C4-2B (cell line): ENCODE measurements around the gene PSAP.

Source experiments
- H3K27ac ChIP-seq: fragments of 450-650 bp; 2 replicates; pipeline ENCODE4 v1.5.1; 2017
- CTCF ChIP-seq: fragments of 450-650 bp; conservative IDR thresholded peaks from 2 replicates; pipeline ENCODE4 v1.5.1; 2017; ENCODE audit warnings: mild to moderate bottlenecking
- ZFX ChIP-seq: fragments of 450-650 bp; IDR thresholded peaks from 2 replicates; pipeline ENCODE4 v1.6.1; 2017

Gene PSAP

DNA sequence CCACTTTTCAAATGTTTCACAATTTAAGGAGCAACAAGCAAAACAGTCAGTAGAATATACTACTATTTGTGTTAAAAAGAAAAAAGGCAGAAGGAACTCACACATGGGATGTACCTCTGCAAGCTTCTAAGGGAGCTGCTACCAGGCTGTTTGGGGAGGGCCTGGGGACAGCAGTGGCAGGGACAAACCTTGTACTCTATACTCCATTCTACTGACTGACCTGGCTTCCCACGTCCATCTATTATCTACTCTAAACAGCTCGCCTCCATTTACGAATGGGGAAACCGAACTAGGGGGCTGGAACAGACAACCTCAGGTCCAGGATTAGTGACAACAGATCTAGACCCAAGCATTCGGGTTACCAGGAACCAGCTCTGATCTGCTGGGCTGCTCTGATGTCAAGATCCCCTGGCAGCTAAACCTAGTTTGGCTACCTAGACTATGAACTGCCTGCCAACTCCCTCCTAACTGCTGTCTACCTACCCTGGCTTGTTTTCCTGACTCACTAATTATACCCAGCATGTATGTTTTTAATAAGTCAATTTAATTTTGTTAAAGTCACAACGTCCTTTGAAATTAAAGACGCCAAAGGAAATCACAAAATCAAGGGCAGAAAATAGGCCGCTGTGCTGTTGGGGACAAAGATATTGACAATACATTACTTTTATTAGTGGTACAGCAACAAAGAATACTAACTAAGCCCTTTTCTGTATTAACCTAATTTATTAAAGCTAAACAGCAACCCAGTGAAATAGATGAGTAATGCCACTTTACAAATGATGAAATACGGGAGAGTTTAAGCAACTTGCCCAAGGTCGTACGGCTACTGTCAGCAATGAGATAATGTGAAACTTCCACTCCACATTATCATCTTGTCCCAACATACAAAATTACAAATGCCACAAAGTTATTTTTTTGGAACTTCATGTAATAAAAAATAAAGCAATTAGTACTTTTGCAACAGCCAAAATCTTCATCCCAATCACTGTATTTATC lies 5.3 kb downstream of the PSAP start:
- TF ChIP-seq CTCF (no peak), ZFX (no peak)
- H3K27ac ChIP-seq = peak overlapping the region; percentile 22; the same call in 1 of the 2 replicates

DNA sequence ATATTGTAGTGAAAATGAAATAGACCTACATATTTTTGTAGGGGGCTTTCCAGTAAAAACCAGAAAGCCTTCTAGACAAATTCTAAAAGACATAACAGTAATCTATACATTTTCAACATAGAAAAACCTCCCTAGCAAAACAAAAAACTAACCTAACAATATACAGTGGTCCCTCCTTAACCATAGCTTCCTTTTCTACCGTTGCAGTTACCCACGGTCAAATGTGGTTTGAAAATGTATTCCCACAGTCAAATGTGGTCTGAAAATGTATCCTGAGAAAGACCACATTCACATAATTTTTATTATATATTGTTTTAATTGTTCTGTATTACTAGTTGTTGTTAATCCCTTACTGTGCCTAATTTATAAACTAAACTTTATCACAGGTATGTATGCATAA lies 6.4 kb downstream of the PSAP start:
- H3K27ac ChIP-seq = no peak overlapping the region
- TF ChIP-seq CTCF (no peak), ZFX (no peak)

GRCh38 chr10:71844084-71844483 lies 7.0 kb downstream of the PSAP start:
- H3K27ac ChIP-seq = no peak overlapping the region
- TF ChIP-seq CTCF (no peak), ZFX (no peak)

DNA sequence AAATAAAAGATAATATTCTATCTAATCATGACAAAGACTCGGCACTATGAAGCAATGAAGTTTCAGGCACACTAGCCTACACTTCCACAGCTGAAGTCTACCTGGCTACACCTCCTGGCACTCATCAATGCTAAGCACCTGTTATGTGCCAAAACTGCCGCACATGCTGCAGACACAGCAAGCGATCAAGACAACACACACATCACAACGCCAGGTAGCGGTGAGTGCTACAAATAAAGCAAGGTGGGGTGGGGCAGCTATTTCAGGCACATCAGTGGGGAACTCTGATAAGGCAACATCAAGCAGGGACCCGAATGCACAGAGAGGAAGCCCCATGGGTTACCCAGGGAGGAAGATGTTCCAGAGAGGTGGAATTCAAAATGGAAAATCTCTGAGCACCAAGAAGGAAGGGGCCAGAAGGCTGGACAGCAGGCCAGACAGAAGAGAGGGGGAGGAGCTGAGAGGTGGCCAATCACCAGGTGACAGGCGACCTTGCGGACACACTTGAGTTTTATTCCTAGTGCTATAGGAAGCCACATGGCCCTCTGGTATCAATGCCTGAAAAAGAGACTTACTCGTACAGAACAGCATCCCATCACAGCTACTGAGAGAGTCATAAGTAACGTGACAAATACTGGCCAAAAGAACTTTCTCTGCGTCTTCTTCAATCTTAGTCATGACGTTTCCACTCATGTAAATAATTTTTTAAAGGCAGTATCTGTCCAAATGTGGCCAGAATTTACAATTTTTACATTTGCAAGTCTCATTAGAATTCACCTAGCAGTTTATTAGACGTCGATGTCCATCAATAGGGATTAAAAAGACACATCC lies 8.0 kb downstream of the PSAP start:
- H3K27ac ChIP-seq = no peak overlapping the region
- TF ChIP-seq ZFX (no peak), CTCF (no peak)

DNA sequence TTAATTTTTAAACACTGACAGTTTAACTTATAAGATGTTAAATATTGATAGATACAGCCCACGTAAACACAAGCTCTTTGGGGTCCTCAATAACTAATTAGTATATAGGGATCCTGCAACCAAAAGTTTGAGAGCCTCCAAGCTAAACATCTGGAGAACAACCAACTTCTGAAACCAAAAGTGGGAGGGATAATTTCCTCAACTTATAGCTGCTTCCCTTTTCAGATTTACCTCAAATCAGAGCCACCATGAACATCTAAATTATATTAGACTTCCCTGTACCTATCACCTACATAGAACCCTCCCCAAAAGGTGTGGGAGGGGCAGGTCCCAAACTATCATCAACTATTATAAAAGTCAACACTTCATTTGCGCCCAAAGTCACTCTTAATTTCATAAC lies 8.6 kb downstream of the PSAP start:
- no peak overlapping the region for H3K27ac ChIP-seq
- TF ChIP-seq CTCF = no peak
- TF ChIP-seq ZFX = no peak

GRCh38 chr10:71840958-71841335 lies 10.1 kb downstream of the PSAP start:
- no peak overlapping the region for H3K27ac ChIP-seq
- TF ChIP-seq CTCF (no peak), ZFX (no peak)
